DOHH2 (cell line): ENCODE results near the gene RWDD4.
"Not testable (repeated sequence)": the region's sequence is repeated elsewhere in the genome, so short reads cannot be mapped to it uniquely, and the experiment has no call there.

Experiments
- H3F3A ChIP-seq: fragments of 200-600 bp; sonication (generic), shearing (Covaris generic); 2 replicates; pipeline ENCODE4 v1.6.0; 2016; ENCODE audit warnings: antibody characterized with exemption, mild to moderate bottlenecking; ENCODE audit not compliant: control insufficient read depth, insufficient read depth
- H3K27ac ChIP-seq: fragments of 200-600 bp; sonication (generic); 2 replicates; pipeline ENCODE4 v1.5.1; 2014; ENCODE audit warnings: low read depth, mild to moderate bottlenecking, low read length, moderate library complexity
- H3K27me3 ChIP-seq: fragments of 200-600 bp; sonication (generic); 2 replicates; pipeline ENCODE4 v1.6.1; 2014; ENCODE audit warnings: mild to moderate bottlenecking, low read length, mixed read lengths; ENCODE audit not compliant: control insufficient read depth
- H3K36me3 ChIP-seq: fragments of 200-600 bp; sonication (generic); 2 replicates; pipeline ENCODE4 v1.6.1; 2014; ENCODE audit warnings: mild to moderate bottlenecking, low read length, moderate library complexity, mixed read lengths; ENCODE audit not compliant: control insufficient read depth
- H3K4me1 ChIP-seq: fragments of 200-600 bp; sonication (generic); 2 replicates; pipeline ENCODE4 v1.6.1; 2014; ENCODE audit warnings: mild to moderate bottlenecking, low read length, mixed read lengths; ENCODE audit not compliant: control insufficient read depth
- H3K4me2 ChIP-seq: fragments of 200-600 bp; sonication (generic); 2 replicates; pipeline ENCODE4 v1.6.0; 2014; ENCODE audit warnings: mild to moderate bottlenecking, low read length, moderate library complexity
- H3K4me3 ChIP-seq: fragments of 200-600 bp; sonication (generic); 2 replicates; pipeline ENCODE4 v1.5.1; 2014; ENCODE audit warnings: mild to moderate bottlenecking, low read length, mixed read lengths
- H3K79me2 ChIP-seq: fragments of 200-600 bp; sonication (generic); 2 replicates; pipeline ENCODE4 v1.6.1; 2014; ENCODE audit warnings: mild to moderate bottlenecking, low read length, mixed read lengths; ENCODE audit not compliant: control insufficient read depth
- H3K9me2 ChIP-seq: fragments of 200-600 bp; sonication (generic); replicated peaks from 2 replicates; pipeline ENCODE4 v1.6.1; 2014; ENCODE audit warnings: mild to moderate bottlenecking, low read length, mixed read lengths; ENCODE audit not compliant: control insufficient read depth
- H3K9me3 ChIP-seq: fragments of 200-600 bp; sonication (generic); 2 replicates; pipeline ENCODE4 v1.6.1; 2014; ENCODE audit warnings: antibody characterized with exemption, low read length, mixed read lengths; ENCODE audit not compliant: control insufficient read depth, insufficient read depth
- H4K20me1 ChIP-seq: fragments of 200-600 bp; sonication (generic); 2 replicates; pipeline ENCODE4 v1.6.0; 2014; ENCODE audit warnings: low read depth, mild to moderate bottlenecking, antibody characterized with exemption, low read length, moderate library complexity; ENCODE audit not compliant: control insufficient read depth, insufficient read depth
- CTCF ChIP-seq: fragments of 200-600 bp; sonication (generic); IDR thresholded peaks from one replicate; pipeline ENCODE4 v1.5.1; 2014; ENCODE audit warnings: antibody characterized with exemption, mild to moderate bottlenecking, low read depth, low read length; ENCODE audit not compliant: poor library complexity, severe bottlenecking
- EZH2phosphoT487 ChIP-seq: fragments of 200-600 bp; sonication (generic); IDR thresholded peaks from 2 replicates; pipeline ENCODE4 v1.6.1; 2017; ENCODE audit warnings: borderline replicate concordance, mild to moderate bottlenecking, antibody characterized with exemption, low read length, moderate library complexity, mixed read lengths

Gene RWDD4

GRCh38 chr4:183627979-183628588 is 30.9 kb downstream of the RWDD4 start:
- Histone ChIP-seq H4K20me1 (no peaks in the 10 kb centered on the region), H3F3A (no peaks in the 10 kb centered on the region), H3K4me3 (no peak overlapping the region), H3K27me3 (no peaks in the 10 kb centered on the region), H3K9me3 (no peaks in the 10 kb centered on the region), H3K4me1 (no peaks in the 10 kb centered on the region), H3K79me2 (no peaks in the 10 kb centered on the region), H3K9me2 (no peaks in the 10 kb centered on the region), H3K27ac (no peak overlapping the region), H3K4me2 (no peak overlapping the region), H3K36me3 (no peaks in the 10 kb centered on the region)
- no peak for TF ChIP-seq EZH2phosphoT487
- TF ChIP-seq CTCF, result no peak

GRCh38 chr4:183627286-183627685 is 31.7 kb downstream of the RWDD4 start:
- not testable (repeated sequence) for H3F3A ChIP-seq, H3K27ac ChIP-seq, H3K27me3 ChIP-seq, H3K4me1 ChIP-seq, H3K9me2 ChIP-seq, H3K9me3 ChIP-seq, H3K4me3 ChIP-seq, H4K20me1 ChIP-seq, H3K36me3 ChIP-seq, H3K4me2 ChIP-seq, H3K79me2 ChIP-seq

GRCh38 chr4:183626168-183626567 is 32.8 kb downstream of the RWDD4 start:
- no peaks in the 10 kb centered on the region for H4K20me1 ChIP-seq
- no peak overlapping the region for H3K27ac ChIP-seq
- no peaks in the 10 kb centered on the region for H3K27me3 ChIP-seq
- H3K36me3 ChIP-seq, result no peaks in the 10 kb centered on the region
- no peaks in the 10 kb centered on the region for H3K79me2 ChIP-seq
- H3F3A ChIP-seq, result no peaks in the 10 kb centered on the region
- H3K4me2 ChIP-seq, result no peak overlapping the region
- H3K9me2 ChIP-seq, result no peaks in the 10 kb centered on the region
- H3K9me3 ChIP-seq, result no peaks in the 10 kb centered on the region
- no peak overlapping the region for H3K4me3 ChIP-seq
- no peak for TF ChIP-seq EZH2phosphoT487
- no peak for TF ChIP-seq CTCF
- no peaks in the 10 kb centered on the region for H3K4me1 ChIP-seq

GRCh38 chr4:183624548-183624947 is 34.4 kb downstream of the RWDD4 start:
- Histone ChIP-seq H3K27ac (no peak overlapping the region), H3K27me3 (no peaks in the 10 kb centered on the region), H3K9me3 (no peaks in the 10 kb centered on the region), H3K9me2 (no peaks in the 10 kb centered on the region), H3K4me1 (no peaks in the 10 kb centered on the region), H3K79me2 (no peaks in the 10 kb centered on the region), H3K4me3 (no peak overlapping the region), H3K4me2 (no peak overlapping the region), H3K36me3 (no peaks in the 10 kb centered on the region), H3F3A (no peaks in the 10 kb centered on the region), H4K20me1 (no peaks in the 10 kb centered on the region)
- TF ChIP-seq CTCF, result no peak
- TF ChIP-seq EZH2phosphoT487, result no peak
